Measurements from ENCODE around the gene PLEKHH1.

PLEKHH1 gene

DNA sequence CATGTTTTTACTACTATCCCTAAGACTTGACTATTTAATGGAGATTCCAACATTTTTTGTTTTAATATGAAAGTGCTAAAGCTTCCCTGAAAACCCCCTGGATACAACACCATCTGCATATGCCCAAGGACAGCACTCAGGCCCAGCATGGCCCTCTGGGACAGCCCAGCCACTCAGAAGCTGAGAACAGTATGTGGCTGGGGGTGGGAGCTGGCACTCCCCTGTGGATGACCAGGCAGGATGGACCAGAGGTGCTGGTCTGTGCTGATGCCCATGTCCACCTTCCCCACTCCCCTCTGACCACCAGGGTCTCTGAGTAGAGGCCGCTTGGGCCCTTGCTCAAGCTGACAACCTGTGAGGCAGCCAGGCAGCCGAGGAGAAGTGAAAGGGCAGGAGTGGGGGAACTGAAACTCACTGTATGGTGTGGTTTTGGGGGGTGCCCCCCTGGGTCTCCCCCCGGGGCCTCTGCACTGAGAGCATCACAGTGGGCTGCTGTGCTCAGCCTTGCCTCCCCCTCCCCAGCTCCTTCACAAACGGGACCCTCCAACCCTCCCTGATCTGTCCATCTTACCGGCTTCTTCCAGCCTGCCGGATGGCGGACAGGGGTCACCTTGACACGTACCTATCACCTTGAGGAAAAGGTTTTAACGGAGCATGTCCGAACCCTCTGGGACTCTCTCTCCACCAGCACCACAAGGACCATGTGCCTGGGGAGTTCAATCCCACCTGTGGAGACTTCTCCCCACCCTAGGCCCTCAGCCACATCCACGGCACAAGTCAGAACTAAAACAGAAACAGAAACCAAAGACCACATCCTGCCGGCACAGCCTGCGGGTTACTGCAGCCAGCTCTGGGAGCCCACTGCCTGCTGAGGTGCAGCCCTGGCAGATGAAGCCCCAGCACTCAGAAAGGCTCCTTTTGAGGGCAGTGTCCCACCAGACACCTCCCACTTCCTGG is 44.9 kb upstream of the PLEKHH1 start, which contains the start of gene TMEM229B:
Gene TMEM229B, minus strand, starts transcription at position 785 of the 957 bp plus-strand sequence. CDS start 14,798 bp downstream, outside the sequence.
- H3K4me3 ChIP-seq (ENCODE audit: low read depth, low read length), result peak within 1 kb of the TSS; percentile 80
- TF ChIP-seq, protein P1, sequence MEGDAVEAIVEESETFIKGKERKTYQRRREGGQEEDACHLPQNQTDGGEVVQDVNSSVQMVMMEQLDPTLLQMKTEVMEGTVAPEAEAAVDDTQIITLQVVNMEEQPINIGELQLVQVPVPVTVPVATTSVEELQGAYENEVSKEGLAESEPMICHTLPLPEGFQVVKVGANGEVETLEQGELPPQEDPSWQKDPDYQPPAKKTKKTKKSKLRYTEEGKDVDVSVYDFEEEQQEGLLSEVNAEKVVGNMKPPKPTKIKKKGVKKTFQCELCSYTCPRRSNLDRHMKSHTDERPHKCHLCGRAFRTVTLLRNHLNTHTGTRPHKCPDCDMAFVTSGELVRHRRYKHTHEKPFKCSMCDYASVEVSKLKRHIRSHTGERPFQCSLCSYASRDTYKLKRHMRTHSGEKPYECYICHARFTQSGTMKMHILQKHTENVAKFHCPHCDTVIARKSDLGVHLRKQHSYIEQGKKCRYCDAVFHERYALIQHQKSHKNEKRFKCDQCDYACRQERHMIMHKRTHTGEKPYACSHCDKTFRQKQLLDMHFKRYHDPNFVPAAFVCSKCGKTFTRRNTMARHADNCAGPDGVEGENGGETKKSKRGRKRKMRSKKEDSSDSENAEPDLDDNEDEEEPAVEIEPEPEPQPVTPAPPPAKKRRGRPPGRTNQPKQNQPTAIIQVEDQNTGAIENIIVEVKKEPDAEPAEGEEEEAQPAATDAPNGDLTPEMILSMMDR (IDR thresholded peaks at IDR 0.05; ENCODE audit: low read depth, low read length), result no peak
- TF ChIP-seq, protein P2, sequence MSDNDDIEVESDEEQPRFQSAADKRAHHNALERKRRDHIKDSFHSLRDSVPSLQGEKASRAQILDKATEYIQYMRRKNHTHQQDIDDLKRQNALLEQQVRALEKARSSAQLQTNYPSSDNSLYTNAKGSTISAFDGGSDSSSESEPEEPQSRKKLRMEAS (IDR thresholded peaks at IDR 0.05; ENCODE audit: low read depth, low read length), result peak; percentile 84
- peak; percentile 81 for TF ChIP-seq MYC (IDR thresholded peaks at IDR 0.05; ENCODE audit: low read depth, low read length)
- TF ChIP-seq POLR2A (IDR thresholded peaks at IDR 0.05; ENCODE audit: extremely low read depth, insufficient read length), result peak; percentile 56
- DNase-seq (ENCODE audit: low read depth), result peak; percentile 90

DNA sequence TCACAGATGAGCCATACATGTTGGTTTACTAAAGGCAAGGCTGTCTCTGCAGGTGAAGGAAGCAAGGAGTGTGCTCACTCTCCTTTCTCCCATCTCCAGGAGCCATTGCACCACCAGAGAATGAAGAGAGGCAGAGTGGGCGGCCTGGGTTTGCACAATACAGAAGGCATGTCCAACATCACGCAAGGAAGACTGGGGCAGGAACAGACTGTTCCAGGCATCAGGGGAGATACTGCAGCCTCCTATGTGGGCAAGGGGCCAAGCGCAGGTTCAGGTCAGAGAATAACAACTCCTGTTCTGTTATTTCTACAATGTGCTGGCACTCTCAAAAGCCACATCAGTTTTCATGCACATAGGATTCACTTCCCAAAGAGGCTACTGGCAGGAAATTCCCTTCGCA is 42.9 kb upstream of the PLEKHH1 start:
- no peak overlapping the region for H3K4me3 ChIP-seq (ENCODE audit: low read depth, low read length)
- TF ChIP-seq, protein P2 (IDR thresholded peaks at IDR 0.05; ENCODE audit: low read depth, low read length), result no peak
- TF ChIP-seq, protein P1 (IDR thresholded peaks at IDR 0.05; ENCODE audit: low read depth, low read length), result no peak
- TF ChIP-seq MYC (IDR thresholded peaks at IDR 0.05; ENCODE audit: low read depth, low read length) (no peak), POLR2A (IDR thresholded peaks at IDR 0.05; ENCODE audit: extremely low read depth, insufficient read length) (no peak)
- no peak for DNase-seq (ENCODE audit: low read depth)

DNA sequence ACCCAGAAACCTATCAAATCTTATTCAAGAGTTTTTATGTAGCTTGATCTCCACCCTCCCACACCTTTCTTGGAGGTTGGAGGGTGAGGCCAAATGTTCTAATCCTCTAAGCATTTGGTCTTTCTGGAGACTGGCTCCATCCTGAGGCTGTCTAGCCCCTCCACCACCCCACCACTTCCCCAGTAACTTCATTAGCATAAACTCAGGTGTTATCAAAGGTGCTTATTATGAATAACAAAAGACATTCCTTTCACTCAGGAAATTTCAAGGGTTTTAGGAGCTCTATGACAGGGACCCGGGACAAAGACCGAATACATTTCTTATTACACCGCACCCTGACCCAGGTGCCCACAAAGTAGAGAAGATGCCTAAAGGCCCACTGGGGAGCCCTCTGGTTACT is 41.8 kb upstream of the PLEKHH1 start:
- H3K4me3 ChIP-seq (ENCODE audit: low read depth, low read length), result no peak overlapping the region
- DNase-seq (ENCODE audit: low read depth), result no peak
- TF ChIP-seq POLR2A (IDR thresholded peaks at IDR 0.05; ENCODE audit: extremely low read depth, insufficient read length) (no peak), MYC (IDR thresholded peaks at IDR 0.05; ENCODE audit: low read depth, low read length) (no peak)
- TF ChIP-seq, protein P2 (IDR thresholded peaks at IDR 0.05; ENCODE audit: low read depth, low read length), result no peak
- TF ChIP-seq, protein P1 (IDR thresholded peaks at IDR 0.05; ENCODE audit: low read depth, low read length), result no peak

DNA sequence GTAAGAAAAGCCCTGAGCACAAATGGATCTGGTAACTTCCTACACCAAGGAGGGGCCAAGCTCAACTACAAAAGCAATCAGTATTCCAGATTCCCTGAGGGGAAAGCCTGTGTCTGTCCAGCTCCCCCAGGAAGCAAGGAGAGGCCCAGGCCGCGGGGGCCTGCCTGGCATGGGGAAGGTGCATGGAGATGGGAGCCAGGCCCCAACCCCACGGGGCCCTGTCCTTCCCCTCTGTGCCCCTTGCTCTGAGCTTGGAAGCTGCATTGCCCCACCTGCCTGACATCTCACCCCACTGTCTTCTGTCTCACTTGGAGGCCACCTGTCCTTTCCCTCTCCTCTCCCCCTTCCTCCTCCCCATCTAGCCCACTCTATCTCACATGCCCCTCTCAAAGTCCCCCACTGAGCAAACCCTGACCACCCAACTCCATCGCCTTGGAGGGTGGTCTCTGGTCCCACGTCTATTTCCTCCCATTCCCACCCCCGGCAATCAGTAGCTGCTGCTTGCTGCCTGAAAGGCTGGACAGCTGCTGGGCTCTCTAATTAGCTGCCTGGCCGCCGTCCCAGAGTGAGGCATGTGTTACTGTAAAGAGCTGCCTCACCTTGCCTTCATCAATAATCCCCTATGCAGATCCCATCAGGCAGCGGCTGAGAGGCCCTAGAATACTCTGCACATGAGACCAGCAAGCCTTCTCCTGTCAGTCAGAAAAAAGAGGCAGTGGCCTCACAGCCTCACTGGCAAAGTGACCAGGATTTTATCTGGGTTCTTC is 41.2 kb upstream of the PLEKHH1 start:
- TF ChIP-seq, protein P2 (IDR thresholded peaks at IDR 0.05; ENCODE audit: low read depth, low read length), result no peak
- no peak overlapping the region for H3K4me3 ChIP-seq (ENCODE audit: low read depth, low read length)
- DNase-seq (ENCODE audit: low read depth), result no peak

DNA sequence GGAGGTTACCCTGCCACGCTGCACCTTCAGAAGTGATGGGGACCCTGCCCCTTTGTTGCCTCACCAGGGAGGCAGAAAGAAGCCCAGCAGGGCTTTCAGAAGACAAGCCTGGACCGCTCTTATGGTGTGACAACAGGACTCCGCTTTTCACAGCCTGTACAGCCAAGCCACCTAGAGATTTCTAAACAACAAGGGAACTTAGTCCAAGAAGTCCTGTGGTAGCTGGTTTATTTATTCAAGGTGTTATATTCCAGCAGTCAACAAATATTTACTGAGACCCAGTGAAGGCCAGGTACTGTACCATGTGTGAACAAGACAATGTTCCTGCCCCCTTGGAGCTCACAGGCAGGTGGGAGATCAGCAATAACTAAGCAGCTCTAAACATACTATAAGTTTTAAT is 40.6 kb upstream of the PLEKHH1 start:
- no peak for DNase-seq (ENCODE audit: low read depth)
- no peak overlapping the region for H3K4me3 ChIP-seq (ENCODE audit: low read depth, low read length)
- TF ChIP-seq MYC (IDR thresholded peaks at IDR 0.05; ENCODE audit: low read depth, low read length) (no peak), POLR2A (IDR thresholded peaks at IDR 0.05; ENCODE audit: extremely low read depth, insufficient read length) (no peak)
- TF ChIP-seq, protein P2 (IDR thresholded peaks at IDR 0.05; ENCODE audit: low read depth, low read length), result no peak
- TF ChIP-seq, protein P1 (IDR thresholded peaks at IDR 0.05; ENCODE audit: low read depth, low read length), result no peak

All from NB4 (cell line).